Stimulated activated CD4-positive, alpha-beta T cell treated with anti-CD3 and anti-CD28 coated beads, Interleukin-15, amount 100 ng/mL, for 24 hours (primary cell): ENCODE data around the gene RMDN3.

Experiments used
- DNase-seq: peaks from one replicate; pipeline ENCODE4 v3.0.0-alpha.2; 2020

The RMDN3 gene

GRCh38 chr15:40754883-40755811, at the start of gene RMDN3:
RMDN3 (minus strand) TSS chr15:40755254; CDS start chr15:40754783, 471 bp downstream.
- peak; percentile 95 for DNase-seq

- DNase-seq = no peak
These were observed 48.6 kb upstream of the RMDN3 start for GRCh38 chr15:40803688-40804087.

- no peak for DNase-seq
These were observed 48.0 kb upstream of the RMDN3 start for GRCh38 chr15:40803076-40803475.

- DNase-seq = no peak
These were observed 44.5 kb upstream of the RMDN3 start for GRCh38 chr15:40799523-40799922.

GRCh38 chr15:40796512-40796911, 41.5 kb upstream of the RMDN3 start:
- DNase-seq = no peak

GRCh38 chr15:40796041-40796440, 41.0 kb upstream of the RMDN3 start:
- DNase-seq = no peak

- peak; percentile 47 for DNase-seq
These were observed 38.3 kb upstream of the RMDN3 start for GRCh38 chr15:40793216-40793989.

- DNase-seq = no peak
These were observed 37.3 kb upstream of the RMDN3 start for GRCh38 chr15:40792394-40792793.

- no peak for DNase-seq
These were observed 35.7 kb upstream of the RMDN3 start for GRCh38 chr15:40790718-40791117.

GRCh38 chr15:40789999-40790398, 34.9 kb upstream of the RMDN3 start:
- no peak for DNase-seq

GRCh38 chr15:40789119-40789518, 34.1 kb upstream of the RMDN3 start:
- DNase-seq = no peak

GRCh38 chr15:40787991-40788390, 32.9 kb upstream of the RMDN3 start:
- DNase-seq = no peak

GRCh38 chr15:40787344-40787841, 32.3 kb upstream of the RMDN3 start:
- peak; percentile 83 for DNase-seq

- no peak for DNase-seq
These were observed 30.8 kb upstream of the RMDN3 start for GRCh38 chr15:40785814-40786213.

- no peak for DNase-seq
These were observed 30.1 kb upstream of the RMDN3 start for GRCh38 chr15:40785164-40785563.

- peak; percentile 83 for DNase-seq
These were observed 27.7 kb upstream of the RMDN3 start for GRCh38 chr15:40782609-40783227.

GRCh38 chr15:40776537-40777141, 21.6 kb upstream of the RMDN3 start:
- DNase-seq = peak; percentile 44

GRCh38 chr15:40775740-40776536, 20.9 kb upstream of the RMDN3 start:
- DNase-seq = no peak

- DNase-seq = no peak
These were observed 20.0 kb upstream of the RMDN3 start for GRCh38 chr15:40775007-40775406.

- DNase-seq = no peak
These were observed 18.8 kb upstream of the RMDN3 start for GRCh38 chr15:40773902-40774301.

GRCh38 chr15:40773496-40773895, 18.4 kb upstream of the RMDN3 start:
- no peak for DNase-seq

- no peak for DNase-seq
These were observed 17.0 kb upstream of the RMDN3 start for GRCh38 chr15:40772014-40772413.
